SU-DHL-6 (cell line): ENCODE measurements around the gene SHISA9.

ENCODE experiments used
- CTCF ChIP-seq: fragments of 200-600 bp; sonication (generic); IDR thresholded peaks from one replicate; pipeline ENCODE4 v1.5.1; 2017; ENCODE audit warnings: antibody characterized with exemption, mild to moderate bottlenecking, low read length, moderate library complexity; ENCODE audit not compliant: insufficient read depth, poor library complexity, severe bottlenecking
- EZH2phosphoT487 ChIP-seq: fragments of 200-600 bp; sonication (generic), shearing (Covaris generic); conservative IDR thresholded peaks from 2 replicates; pipeline ENCODE4 v1.6.1; 2018; ENCODE audit warnings: mild to moderate bottlenecking, antibody characterized with exemption, low read length, moderate library complexity, mixed read lengths

GRCh38 chr16:13205352-13205751 lies 304.0 kb downstream of the SHISA9 start:
- TF ChIP-seq CTCF (no peak), EZH2phosphoT487 (no peak)
